HG02852 (cell line): Measurements from ENCODE around the gene OGFOD2.
A peak's percentile ranks its signal among the peaks of the same experiment; 100 is the strongest.

ENCODE experiments used
- ATAC-seq: cut with Tn5 transposase; IDR thresholded peaks from one replicate; pipeline ENCODE4 v1.9.1; 2021; ENCODE audit warnings: mild to moderate bottlenecking, moderate library complexity; ENCODE audit not compliant: unreplicated experiment

OGFOD2 gene

DNA sequence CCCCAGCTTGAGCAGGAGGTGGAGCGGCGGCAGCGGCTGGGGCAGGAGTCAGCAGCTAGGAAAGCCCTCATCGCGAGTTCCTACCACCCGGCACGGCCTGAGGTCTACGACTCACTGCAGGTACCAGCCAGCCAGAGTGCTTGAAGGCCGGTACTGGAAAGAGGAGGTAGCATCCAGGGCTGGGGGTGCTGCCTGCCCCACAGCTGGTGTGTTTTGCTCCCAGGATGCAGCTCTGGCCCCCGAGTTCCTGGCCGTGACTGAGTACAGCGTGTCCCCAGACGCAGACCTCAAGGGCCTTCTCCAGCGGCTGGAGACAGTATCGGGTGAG lies 1.6 kb downstream of the OGFOD2 start:
- no peak for ATAC-seq

DNA sequence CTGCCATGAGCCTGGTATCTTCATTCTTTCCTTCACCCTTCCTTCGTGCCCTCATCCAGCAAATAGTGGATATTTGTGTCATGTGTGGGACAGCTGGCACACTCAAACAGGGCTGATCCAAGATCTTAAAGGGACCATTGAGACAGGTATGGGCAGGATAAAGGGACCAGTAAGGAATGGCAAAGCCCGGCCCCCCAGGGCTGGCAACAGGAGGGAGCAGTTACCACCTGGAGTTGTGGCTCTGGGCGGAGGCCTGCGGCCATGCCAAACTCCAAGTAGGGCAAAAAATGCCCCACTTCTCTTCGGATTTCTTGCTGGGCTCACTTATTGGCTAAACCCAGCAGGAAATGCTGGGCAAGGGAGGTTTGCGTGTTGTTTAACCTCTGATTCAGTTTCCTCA lies 2.1 kb downstream of the OGFOD2 start:
- ATAC-seq: no peak

DNA sequence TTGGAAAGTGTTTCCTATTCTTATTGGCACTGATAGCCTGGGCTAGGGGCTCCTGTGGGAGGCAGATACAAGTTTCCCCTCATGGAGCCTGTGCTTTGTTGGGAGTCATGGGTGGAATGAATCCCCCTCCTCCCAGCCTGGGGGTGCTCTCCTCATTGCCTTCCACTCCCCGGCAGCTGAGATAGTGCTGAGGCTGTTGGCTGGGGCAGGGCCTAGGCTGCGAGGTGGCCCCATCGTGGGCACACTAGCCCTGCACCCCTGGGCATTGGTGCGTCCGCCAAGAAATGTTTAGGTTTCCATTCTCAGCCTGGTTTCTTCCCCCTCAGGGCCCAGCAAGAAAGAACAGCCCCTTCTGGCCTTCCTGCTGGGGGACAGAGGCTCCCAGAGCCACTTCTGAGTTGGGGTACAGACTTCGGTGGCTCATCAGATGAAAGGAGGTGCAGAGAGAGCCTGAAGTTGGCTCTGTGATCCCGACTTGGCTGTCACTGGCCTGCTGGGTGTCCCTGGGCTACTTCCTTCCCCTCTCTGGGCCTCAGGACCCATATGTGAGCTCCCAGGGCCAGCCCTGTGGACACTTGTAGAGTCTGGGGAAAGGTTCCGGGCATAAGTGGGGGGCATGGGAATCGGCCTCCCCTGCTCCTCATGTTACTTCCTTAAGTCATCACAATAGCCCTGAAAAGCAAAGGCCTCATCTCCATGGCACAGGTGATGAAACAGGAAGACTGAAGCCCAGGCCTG lies 2.8 kb downstream of the OGFOD2 start:
- ATAC-seq: no peak

DNA sequence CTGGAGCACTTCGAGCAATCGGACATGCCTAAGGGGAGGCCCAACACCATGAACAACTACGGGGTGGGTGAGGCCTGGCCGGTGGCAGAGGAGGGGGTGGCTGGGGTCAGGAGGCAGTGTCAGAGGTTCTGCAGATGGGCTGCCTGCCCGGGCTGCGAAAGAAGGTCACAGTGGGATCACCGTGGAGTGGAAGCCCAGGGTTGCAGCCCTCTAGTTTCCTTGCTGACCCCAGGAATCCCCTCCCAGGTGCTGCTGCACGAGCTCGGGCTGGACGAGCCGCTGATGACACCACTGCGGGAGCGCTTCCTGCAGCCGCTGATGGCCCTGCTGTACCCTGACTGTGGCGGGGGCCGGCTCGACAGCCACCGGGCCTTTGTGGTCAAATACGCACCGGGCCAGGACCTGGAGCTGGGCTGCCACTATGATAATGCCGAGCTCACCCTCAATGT lies 3.5 kb downstream of the OGFOD2 start:
- ATAC-seq: no peak

DNA sequence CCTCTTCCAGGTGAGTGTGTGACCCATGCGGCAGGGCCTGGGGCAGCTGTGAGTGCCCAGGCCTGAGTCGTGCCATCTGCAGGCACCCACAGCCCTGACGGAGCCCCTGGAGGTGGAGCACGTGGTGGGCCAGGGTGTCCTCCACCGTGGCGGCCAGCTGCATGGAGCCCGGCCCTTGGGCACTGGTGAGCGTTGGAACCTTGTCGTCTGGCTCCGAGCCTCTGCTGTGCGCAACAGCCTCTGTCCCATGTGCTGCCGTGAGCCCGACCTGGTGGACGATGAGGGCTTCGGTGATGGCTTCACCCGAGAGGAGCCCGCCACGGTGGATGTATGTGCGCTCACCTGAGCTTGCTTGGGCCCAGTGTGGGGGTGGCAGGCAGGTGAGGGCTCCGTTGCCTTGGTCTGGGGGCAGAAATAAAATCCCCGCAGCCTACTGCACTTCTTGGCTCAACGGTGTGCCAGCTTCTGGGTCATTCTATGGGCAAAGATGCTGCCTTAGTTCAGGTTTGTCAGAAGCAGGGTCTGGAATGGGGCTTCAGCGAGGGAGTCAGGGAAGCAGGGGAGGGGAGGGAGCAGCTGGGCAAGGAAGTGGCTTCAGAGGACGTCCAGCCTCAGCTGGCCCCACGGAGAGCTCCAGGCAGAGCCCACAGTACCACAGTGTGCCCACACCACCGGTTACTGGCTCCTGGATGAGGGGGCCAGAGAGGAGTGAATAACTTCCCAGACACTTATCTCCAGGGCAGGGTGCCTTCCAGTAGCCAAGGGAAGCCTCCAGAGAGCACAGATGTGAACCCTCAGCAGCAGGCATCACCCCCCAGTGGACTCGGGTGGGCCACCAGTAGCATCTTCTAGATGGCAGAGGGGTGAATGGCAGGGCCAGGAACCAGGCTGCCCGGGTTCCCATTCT lies 4.2 kb downstream of the OGFOD2 start:
- ATAC-seq: no peak

DNA sequence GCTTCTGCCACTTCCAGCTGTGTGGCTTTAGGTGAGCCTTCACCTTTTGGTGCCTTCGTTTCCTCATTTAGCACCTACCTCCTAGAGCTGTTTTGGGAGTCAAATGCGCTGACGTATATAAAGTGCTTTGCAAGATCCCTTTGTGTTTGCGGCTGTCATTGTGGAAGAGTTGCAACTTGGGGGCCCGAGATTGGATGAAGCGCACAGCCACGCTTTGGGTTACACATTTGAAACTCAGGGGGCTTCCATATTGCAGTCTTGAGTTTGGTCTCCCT lies 4.8 kb downstream of the OGFOD2 start:
- ATAC-seq: no peak

DNA sequence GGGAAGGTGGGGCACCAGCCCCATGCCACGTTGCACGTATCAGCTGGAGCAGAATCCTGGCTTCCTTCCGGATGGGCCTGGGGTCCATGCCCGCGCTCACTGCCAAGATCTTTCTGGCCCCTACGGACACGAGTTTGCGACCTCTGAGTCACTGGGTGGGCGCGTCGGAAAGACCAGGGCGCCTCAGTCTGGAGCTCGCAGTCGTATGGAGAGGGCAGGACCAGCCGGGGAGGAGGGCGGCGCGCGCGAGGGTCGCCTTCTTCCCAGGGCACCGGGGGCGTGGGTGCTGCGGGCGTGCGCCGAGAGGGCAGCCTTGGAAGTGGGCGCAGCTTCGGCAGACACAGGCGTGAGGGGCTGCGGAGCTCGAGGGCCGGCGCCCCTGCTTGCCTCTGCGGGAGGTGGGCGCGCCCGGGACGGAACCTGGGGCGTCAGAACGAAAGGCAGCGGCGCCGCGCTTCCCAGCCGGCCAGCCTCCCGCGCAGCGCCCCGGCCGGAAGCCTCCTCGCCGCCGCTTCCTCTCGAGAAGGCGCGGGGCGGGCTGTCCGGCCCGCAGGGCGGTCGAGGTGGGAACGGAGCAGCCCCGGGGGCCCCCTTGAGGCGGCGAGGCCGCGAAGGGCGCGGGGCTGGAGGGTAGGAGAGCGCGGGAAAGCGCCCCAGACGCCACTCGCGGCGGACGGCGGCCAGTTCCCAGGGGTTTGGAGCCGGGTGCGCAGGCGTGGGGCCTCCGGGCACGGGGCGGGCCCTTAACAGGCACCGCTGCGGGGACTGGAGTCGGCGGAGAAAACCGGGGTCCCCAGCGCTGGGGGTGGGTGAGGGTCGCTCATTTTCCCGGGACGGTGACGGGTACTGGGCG lies 5.4 kb downstream of the OGFOD2 start, which contains the start of gene ARL6IP4:
Gene ARL6IP4, plus strand, starts transcription at position 499 of the 853 bp plus-strand sequence. CDS start 459 bp downstream, outside the sequence.
- ATAC-seq: peak; percentile 64

DNA sequence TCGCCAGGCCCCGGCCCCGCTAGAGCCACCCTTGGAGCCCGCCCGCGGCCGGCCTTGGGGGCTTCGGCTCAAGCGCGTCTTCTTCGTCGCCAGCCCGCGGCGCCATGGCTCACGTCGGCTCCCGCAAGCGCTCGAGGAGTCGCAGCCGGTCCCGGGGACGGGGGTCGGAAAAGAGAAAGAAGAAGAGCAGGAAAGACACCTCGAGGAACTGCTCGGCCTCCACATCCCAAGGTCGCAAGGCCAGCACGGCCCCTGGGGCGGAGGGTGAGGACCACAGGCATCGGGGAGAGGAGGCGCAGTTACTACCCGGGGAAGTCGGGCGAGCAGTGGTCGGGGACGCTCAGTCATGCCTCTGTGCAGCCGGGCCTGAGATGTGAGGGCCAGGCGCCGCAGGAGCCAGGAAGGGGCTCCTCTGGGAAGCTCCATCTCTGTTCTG lies 6.0 kb downstream of the OGFOD2 start:
- peak; percentile 27 for ATAC-seq

DNA sequence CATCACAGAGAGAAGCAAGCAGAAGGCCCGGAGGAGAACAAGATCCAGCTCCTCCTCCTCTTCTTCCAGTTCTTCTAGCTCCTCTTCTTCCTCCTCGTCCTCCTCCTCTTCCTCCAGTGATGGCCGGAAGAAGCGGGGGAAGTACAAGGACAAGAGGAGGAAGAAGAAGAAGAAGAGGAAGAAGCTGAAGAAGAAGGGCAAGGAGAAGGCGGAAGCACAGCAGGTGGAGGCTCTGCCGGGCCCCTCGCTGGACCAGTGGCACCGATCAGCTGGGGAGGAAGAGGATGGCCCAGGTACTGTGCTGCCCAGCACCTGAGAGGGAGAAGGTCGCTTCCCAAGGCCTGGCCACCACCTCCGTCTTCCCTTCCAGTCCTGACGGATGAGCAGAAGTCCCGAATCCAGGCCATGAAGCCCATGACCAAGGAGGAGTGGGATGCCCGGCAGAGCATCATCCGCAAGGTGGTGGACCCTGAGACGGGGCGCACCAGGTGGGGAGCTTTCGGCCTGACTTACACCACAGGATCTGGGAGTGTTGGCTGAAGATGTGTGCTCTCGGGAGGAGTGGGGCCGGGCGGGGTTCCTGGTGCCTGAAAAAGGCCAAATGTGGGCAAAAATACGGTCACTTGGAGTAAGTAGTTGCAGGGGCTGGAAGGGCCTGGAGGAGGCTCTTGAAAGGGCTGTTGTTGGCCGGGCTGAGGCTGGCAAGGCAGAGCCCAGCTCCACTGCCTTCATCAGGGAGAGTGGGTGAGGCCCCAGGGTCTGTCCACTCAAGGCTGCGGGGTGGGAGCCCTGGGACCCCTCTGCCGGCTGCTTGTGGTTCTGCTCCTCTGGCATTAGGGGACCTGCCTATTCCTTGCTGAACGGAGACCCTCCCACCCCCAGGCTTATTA lies 6.8 kb downstream of the OGFOD2 start:
- no peak for ATAC-seq

DNA sequence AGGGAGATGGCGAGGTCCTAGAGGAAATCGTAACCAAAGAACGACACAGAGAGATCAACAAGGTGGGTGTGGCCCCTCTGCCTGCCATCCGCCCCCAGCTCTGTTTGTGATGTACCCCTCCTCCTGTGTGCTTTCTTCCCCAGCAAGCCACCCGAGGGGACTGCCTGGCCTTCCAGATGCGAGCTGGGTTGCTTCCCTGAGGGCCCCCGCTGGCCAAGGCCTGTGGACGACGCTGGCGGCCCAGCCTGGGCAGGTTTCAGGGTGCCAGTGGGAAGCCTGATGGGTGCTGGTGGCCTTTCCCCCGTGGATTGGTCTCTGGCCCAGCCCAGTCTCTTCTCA lies 7.4 kb downstream of the OGFOD2 start:
- ATAC-seq: no peak

DNA sequence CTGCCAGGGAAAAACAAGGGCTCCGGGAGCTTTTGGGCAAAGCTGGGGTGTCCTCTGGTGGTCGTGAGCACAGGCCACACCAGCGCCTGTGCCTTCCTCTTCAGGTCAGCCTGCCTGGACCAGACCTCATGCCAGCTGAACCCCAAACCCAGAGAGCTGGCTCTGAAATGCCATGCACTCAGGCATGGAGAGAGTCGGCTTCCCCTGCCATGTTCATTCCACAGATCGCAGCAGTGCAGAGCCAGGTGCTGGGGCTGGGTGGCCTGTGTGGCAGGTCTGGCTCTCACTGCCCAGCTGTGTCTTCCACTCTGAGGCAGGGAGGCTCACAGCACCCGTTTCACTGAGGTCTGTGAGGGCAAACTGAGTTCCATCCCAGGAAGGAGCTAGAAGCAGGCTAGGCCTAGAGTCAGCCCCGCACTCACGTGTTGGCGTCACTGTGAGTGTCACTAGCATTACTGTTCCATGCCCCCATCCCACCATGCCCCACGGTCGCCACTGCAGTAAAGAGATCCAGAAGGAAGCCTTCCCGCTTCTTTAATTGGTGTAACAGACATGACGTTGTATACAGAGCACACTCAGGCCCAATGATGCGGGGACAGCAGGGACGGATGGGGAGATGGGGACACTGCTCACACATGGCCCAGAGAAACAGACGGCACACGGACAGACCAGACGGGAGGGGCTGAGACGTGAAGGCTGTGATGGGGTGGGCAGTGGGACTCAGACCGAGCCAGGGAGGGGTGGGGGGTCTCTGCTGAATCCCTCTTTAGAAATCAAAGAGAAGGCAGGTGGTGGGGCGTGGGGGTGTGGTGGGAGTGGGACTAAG lies 8.1 kb downstream of the OGFOD2 start:
- no peak for ATAC-seq

DNA sequence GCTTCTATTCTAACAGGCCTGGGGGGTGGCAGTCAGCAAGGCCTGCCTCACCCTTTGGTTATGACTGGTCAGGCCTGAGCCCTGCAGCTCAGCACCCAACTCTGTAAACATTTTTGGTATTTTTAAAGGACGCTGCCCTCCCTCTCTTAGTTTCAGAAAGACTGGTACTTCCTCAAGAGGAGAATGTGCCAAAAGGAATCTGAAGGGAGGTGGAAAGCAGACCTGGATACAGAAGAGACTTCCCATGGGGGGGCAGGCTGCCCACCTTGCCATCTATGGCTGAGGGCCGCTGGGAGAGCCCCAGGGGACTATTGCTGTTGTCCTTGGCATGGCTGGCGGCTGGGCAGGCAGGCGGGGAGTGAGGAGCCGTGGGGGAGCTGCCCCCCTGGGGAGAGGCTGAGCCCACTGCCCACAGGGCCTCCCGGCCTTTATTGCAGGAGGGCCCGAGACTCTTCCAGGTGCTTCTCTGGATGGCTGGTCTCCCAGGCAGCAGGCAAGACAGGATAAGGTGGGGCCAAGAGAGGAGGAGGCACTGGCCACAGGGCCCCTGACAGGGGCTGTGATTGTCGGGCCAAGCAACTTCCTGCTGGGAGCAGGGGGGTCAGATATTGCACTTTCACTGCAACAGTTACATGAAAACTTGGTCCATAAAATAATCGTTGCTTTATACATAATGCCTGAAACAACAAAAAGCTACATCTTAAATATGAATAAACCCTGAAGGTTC lies 8.9 kb downstream of the OGFOD2 start:
- ATAC-seq: no peak

DNA sequence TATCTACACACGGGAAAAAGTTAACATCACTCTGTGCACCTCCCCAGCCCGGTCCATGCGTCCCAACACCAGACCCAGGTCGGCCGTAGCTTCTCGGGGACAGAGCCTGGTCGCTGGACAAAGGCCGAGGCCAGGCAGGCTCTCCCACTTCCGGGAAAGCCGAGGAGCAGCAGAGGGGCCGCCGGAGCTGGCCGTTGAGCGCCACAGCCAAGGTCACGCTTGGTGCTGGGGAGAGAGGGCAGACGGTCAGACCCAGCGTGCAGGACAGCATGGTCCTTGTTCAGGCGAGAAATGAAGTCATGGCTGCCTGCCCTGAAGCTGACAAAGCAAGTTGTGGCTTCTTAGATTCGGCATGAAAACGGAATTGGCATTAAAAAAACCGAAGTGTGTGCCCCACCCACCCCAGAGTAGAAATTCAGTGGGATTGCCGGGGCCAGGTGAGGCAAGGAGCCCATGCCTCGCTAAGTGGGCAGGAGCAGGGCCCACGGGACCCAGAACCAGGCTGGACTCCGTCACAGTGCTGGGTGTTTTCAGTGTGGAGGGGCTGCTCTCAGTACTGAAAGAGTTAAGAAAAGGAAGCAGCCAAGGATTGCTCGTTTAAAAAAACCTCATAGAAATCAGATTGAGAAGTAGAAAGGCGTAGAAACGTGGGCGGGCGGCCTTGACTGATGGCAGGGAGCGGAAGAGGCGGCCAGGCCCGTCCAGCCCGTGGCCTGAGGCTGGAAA lies 9.7 kb downstream of the OGFOD2 start:
- no peak for ATAC-seq

DNA sequence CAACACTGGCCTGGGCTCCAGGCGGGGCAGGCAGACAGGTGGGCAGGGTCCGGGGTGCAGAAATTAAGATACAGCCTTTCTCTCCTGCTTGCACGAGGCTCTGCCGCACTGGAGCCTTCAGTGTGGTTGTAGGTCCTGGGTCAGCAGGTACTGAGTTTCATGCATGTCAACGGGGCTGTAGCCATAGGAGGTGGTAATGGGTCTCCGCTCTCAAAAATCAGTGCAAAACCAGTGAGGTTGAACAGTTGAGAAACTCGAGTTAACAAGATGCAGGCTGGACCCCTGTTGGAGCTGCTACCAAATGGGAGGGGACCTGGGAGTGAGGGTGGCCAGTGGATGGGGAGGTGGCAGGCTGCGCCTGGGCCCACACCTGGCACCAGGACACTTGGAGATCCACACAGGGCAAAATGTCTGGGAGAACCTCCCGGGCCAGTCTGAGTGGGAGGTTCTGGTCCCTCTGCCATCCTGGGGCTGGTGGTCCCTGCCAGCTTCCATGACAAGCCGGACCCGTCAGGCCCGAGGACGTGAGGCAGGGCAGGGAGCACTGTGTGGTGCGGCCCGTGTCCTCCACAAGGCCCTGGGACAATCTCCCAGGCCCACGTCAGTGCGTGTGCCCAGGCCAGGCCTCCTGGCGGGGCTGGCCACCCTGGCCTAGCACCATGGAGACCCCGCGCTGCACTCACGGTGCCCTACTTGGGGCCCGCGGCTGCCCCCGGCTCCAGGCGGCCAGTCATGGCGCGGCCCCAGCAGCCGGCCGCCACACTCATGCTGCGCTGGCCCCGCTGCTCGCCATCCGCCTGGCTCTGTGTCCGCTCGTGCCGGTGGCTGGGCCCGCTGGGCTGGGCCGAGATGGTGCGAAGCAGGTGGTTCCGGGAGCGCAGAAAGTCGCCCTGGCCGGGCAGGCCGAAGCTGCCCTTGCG lies 10.6 kb downstream of the OGFOD2 start:
- no peak for ATAC-seq

DNA sequence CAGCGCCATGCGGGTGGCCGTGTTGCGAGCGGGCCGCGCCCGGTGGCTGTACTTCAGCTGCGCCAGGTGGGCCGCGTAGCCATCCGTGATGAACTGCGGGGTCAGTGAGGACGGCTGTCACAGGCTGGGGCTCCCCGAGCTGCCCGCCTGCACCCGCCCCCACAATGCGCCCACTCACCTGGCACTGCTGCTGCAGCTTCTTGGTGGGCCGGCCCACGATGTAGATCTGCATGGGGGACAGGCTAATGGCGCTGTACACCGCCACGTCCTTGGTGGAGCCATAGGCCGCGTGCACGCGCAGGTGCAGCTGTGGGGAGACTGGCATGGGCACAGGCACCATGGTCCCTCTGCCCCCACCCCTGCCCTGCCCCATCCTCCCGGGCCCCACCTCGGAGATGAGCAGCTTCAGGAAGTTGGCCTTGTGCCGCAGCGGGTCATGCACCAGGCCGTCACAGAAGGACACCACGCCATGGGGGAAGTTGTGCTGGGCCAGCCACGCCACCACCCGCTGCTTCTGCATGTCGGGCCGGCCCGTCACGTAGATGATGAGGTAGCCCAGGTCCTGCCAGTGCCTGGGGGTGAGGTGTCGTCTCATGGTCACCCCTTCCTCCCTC lies 11.3 kb downstream of the OGFOD2 start:
- no peak for ATAC-seq

DNA sequence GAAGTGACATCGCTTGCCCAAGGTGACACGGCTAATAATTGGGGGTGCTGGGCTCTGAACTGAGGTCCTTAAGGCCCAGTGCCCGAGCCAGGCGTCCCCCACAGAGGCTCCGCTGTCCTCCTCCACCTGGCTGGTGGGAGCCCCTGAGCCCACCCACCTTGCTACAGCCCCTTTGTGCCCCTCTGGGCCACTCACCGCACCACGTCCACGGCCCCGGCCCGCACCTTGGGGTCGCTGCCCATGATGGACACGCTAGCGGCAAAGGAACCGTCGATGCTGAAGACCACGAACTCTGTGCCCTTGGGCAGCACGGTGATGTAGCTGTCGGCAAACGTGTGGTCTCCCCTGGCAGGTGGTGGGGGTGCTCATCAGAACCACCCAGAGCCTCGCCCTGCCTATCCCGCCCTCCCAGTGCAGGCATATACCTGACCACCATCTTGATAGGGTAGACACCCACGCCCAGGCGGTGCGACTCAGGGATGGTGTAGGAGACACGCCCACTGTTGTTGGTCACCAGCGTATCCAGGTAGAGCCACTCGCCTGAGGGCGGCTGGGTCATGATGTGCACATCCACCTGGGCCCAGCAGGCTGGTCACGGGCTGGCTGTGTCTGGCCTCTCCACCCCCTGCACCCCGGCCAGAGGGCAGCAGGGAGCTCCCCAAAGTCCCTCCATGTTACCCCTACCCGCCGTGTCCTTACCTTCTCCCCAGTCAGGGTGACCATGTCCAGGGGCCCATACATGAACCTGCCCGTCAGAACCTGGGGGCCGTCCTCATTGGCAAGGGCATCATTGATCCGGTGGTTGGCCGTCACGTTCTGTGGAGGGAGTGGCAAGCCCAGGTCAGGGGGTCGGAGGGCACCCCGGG lies 12.3 kb downstream of the OGFOD2 start:
- no peak for ATAC-seq
